ENCODE data around the gene SPTA1. TPM values are rescaled to one million over a fixed set of nuclear protein-coding genes. Genes with fewer than 3 reads are reported as not detected.

The SPTA1 gene
- total RNA-seq, 2 donors from 2014 or later: not detected

DNA sequence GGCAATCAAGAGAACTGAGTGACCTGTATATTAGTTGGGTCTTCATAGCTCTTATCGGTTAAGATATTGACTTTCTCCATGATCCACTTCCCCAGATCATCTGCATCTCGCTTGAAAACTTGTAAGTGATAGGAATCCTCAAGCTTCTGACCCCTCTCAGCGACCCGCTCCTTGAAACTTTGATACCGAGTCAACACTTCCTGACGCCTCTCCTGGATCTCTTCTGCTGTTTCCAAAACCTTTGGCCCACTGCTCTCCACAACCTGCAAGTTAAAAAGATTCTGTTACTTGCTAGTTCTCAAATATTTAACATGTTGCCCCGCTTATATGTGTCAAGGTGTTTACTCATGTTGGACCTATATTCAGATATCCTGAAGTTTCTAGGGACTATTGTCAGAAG lies 1.4 kb downstream of the SPTA1 start:
- intact Hi-C loops (cut with DNase I): no loop called here
- no peak overlapping the region for H3K27ac ChIP-seq
- no peaks in the 10 kb centered on the region for H3K27me3 ChIP-seq
- TF ChIP-seq CTCF (IDR thresholded peaks at IDR 0.05): no peak
- H3K4me1 ChIP-seq: no peaks in the 10 kb centered on the region
- no peak for DNase-seq
- H3K9me3 ChIP-seq: no peaks in the 10 kb centered on the region
- H3K36me3 ChIP-seq: no peaks in the 10 kb centered on the region
- no peak overlapping the region for H3K9ac ChIP-seq (ENCODE audit: low read depth in 2 of 2, low read length in 2 of 2)
- no peak overlapping the region for H3K4me3 ChIP-seq

DNA sequence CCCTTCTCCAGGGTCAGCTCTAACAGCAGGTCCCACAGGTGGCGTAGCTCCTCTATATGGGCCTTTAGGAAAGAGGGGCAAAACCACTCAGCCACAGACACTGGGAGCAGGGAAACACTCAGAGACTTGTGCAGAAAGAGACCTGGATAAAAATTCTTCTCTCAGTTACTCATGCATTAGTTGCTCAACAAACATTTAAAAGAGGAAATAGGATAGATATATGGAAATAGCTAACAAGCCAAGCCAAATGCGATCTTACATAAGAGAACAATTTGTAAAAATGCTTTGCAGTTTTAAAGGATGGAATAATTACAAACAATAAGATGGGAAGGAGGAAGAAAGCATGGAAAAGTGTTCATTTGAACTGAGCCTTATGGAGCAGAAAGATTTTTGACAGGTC lies 4.9 kb downstream of the SPTA1 start:
- TF ChIP-seq CTCF (IDR thresholded peaks at IDR 0.05): no peak
- Histone ChIP-seq H3K36me3 (no peaks in the 10 kb centered on the region), H3K9me3 (no peaks in the 10 kb centered on the region), H3K4me3 (no peak overlapping the region), H3K9ac (ENCODE audit: low read depth in 2 of 2, low read length in 2 of 2) (no peak overlapping the region), H3K4me1 (no peaks in the 10 kb centered on the region), H3K27ac (no peak overlapping the region), H3K27me3 (no peaks in the 10 kb centered on the region)
- intact Hi-C loops (cut with DNase I): no loop called here
- no peak for DNase-seq

DNA sequence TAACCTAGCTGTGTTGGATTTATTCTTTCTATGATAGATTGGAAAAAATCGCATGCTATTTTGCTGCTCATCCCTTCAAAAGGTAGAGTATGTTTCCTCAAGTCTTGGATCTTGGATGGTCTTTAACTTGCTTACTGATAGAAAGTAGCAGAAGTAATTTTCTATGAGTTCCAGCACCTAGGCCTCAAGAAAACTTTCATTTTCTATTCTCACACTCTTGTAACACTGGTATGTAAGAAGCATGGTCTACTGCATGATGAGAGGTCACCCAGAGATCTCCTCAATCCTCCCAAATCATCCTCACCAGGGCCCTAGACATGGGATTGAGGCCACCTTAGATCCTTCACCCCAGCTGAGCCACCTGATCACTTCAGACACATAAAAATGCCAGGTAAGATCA lies 7.2 kb downstream of the SPTA1 start:
- Histone ChIP-seq H3K9ac (ENCODE audit: low read depth in 2 of 2, low read length in 2 of 2) (no peak overlapping the region), H3K27ac (no peak overlapping the region), H3K9me3 (no peaks in the 10 kb centered on the region), H3K4me3 (no peak overlapping the region), H3K27me3 (no peaks in the 10 kb centered on the region), H3K4me1 (no peaks in the 10 kb centered on the region), H3K36me3 (no peaks in the 10 kb centered on the region)
- DNase-seq: no peak
- no peak for TF ChIP-seq CTCF (IDR thresholded peaks at IDR 0.05)
- intact Hi-C loops (cut with DNase I): no loop called here

DNA sequence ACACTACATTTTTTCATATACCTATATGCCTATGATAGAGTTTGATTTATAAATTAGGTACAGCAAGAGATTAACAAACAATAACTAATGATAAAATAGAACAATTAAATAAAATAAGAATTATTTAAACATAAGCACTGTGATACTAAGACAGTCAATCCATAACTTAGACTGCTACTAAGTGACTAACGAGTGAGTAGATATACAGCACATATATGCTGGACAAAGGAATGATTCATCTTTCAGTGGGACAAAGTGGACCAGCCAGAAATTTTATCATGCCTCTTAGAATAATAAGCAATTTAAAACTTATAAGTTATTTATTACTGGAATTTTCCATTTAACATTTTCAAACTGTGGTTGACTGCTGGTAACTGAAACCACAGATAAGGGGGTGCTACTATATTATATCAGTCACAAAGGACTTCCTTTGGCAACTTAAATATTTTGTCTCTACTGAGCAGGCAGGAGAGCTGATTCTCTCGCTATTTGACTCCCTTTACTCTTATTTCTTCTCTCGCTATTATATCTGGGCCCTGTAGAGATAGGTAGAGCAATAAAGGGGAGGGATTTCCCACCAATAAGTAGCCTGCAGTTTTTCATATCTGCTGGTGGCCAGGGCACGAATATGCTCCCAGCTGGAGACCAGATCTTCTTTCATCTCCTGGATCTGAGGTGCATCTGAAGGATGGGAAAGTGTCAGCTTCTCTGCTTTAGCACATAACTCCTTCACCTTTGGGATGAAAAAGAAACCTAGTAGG lies 10.8 kb downstream of the SPTA1 start:
- TF ChIP-seq CTCF (IDR thresholded peaks at IDR 0.05): no peak
- no peak overlapping the region for H3K9ac ChIP-seq (ENCODE audit: low read depth in 2 of 2, low read length in 2 of 2)
- no peaks in the 10 kb centered on the region for H3K4me1 ChIP-seq
- H3K9me3 ChIP-seq: no peaks in the 10 kb centered on the region
- DNase-seq: no peak
- H3K4me3 ChIP-seq: no peak overlapping the region
- H3K27ac ChIP-seq: no peak overlapping the region
- no peaks in the 10 kb centered on the region for H3K27me3 ChIP-seq
- no peaks in the 10 kb centered on the region for H3K36me3 ChIP-seq
- intact Hi-C loops (cut with DNase I): no loop called here

DNA sequence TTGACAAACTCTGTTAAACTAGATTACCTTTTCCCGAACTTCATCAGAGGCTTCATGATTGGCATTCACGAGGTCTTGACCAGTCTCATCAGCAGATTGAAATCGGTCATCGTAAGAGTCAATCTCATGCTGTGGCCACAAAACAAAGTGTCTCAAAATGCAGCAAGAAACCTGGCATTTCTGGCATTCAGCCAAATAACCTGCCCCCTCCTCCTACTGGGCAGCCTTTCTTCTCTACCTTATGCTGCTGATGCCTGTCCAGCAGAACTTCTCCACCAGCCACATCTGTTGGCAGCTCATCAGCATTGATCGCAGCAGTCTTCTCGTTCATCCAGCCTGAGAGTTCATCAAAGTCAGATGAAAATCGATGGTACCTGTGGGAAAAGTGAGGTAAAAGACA lies 12.2 kb downstream of the SPTA1 start:
- Histone ChIP-seq H3K36me3 (no peaks in the 10 kb centered on the region), H3K4me3 (no peak overlapping the region), H3K9ac (ENCODE audit: low read depth in 2 of 2, low read length in 2 of 2) (no peak overlapping the region), H3K27me3 (no peaks in the 10 kb centered on the region), H3K4me1 (no peaks in the 10 kb centered on the region), H3K27ac (no peak overlapping the region), H3K9me3 (no peaks in the 10 kb centered on the region)
- DNase-seq: no peak
- no peak for TF ChIP-seq CTCF (IDR thresholded peaks at IDR 0.05)
- intact Hi-C loops (cut with DNase I): no loop called here

Measured in colonic mucosa (tissue), 4 donors.